ENCODE results near the gene TRAF1.

Gene TRAF1

DNA sequence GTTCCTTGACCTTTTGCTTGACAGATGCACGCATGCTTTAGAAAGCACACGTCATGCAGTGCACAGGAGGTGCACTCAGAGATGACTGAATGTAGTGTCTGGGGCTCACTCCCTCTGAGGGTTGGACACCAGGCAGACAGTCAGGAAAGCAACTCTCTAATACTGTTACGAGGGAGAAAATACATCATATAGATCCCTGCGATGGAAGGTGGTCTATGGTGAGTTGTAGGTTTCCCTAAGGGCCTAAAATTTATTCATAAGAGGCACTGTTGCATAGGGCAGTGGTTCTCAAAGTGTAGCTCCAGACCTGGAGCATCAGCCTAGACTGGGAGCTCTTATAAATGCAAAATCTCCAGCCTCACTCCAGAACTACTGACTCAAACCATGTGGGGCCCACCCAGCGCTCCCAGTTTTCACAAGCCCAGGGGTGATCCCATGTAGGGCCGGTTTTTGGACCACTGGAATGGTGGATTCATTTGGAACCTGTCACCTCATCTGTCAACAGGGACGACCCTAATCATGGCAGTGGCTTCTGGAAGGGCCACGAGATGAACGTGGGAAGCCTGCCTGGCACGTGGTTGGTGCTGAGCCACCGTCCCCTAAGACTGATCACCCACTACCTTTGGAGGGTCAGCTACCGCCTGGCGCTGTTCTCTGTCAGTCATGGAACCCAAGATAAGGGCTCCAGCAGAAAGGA lies 32.8 kb downstream of the TRAF1 start:
- H3K4me3 ChIP-seq (replicated peaks in 1 of 2; ENCODE audit: low read depth in 2 of 2, low read length in 2 of 2), result no peak overlapping the region
- no peak for DNase-seq (ENCODE audit: low read depth in 2 of 2)
- TF ChIP-seq, protein P1, sequence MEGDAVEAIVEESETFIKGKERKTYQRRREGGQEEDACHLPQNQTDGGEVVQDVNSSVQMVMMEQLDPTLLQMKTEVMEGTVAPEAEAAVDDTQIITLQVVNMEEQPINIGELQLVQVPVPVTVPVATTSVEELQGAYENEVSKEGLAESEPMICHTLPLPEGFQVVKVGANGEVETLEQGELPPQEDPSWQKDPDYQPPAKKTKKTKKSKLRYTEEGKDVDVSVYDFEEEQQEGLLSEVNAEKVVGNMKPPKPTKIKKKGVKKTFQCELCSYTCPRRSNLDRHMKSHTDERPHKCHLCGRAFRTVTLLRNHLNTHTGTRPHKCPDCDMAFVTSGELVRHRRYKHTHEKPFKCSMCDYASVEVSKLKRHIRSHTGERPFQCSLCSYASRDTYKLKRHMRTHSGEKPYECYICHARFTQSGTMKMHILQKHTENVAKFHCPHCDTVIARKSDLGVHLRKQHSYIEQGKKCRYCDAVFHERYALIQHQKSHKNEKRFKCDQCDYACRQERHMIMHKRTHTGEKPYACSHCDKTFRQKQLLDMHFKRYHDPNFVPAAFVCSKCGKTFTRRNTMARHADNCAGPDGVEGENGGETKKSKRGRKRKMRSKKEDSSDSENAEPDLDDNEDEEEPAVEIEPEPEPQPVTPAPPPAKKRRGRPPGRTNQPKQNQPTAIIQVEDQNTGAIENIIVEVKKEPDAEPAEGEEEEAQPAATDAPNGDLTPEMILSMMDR (IDR thresholded peaks at IDR 0.05; ENCODE audit: low read depth, low read length), result no peak

DNA sequence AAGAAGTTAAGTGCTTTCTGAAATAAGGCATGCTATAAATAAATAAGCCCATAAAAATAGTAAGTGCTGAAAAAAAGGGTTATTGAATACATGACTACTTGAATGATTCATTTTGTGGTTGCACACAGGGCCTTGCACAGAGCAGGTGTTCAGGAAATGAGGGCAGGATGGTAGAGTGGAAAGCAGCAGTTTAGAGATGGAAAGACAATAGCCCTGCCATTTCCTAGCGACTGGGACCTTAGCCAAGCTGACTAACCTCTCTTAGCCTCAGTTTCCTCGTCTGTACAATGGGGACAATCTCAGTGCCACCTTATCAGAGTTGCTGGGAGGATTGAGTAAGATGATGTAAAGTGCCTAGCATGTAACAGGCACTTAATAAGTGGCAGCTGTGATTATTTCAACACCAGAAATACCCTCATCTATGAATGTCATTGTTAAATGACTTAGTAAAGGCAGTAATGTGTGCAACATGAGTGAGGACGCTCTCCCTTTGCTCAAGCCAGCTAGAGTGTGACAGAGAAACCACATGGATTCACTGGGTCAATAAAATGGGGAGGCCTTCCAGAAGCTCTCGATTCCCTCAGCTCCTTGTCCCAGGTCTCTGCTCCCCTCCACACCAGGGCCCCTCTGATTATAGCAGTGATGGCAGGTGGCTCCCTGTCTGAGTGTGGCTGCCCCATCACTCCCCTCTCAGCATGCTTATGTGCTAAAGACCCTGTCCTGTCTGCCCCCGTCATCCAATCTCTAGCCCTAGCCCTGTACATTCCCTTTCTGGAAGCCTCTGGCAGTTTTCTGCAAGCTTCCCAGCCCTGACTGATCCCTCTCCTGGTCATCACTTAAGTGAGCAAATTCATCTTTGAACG lies 33.6 kb downstream of the TRAF1 start:
- TF ChIP-seq, protein P1 (IDR thresholded peaks at IDR 0.05; ENCODE audit: low read depth, low read length), result no peak
- DNase-seq (ENCODE audit: low read depth in 2 of 2), result peak; percentile 34 to 94
- H3K4me3 ChIP-seq (replicated peaks in 1 of 2; ENCODE audit: low read depth in 2 of 2, low read length in 2 of 2), result no peak overlapping the region

DNA sequence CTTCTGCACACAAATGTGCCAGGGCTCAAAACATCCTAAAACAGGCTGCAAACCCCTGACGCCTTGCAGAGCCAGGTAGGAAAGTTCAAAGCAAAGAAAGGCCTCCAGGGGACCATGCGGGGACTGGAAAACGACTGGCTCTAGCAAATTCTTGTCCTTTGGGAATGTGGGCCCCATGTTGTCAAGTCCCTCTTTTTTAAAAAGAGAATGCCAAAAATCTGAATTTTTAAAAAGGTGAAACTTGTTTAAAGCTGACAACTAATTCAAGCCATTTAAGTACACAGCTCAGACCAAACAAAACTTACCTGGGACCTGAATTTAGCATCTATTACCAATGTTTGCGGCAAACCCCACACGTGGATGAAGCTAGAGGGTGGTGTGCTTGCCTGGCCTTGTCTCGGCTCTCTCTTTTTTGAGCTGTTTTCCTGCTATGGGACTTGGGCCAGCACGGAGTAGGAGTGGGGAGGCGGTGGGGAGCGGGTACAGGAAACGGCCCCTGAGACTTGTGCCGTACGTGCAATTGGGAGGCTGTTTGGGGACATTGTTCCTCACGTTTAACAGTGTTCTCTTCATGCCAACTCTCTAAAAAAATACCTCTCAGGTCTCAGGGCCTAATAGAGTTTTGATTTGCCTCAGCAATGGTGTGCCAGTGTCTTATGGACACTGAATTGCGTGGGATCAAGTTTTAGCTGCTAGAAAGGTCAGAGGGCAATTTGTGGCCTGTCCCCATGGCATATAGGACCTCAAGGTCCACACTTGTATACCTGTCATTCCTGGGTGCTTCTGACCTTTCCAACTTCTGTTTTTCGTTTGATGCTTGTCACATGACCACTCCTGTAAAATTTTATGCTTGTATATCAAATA lies 34.5 kb downstream of the TRAF1 start:
- TF ChIP-seq, protein P1 (IDR thresholded peaks at IDR 0.05; ENCODE audit: low read depth, low read length), result no peak
- no peak overlapping the region for H3K4me3 ChIP-seq (replicated peaks in 1 of 2; ENCODE audit: low read depth in 2 of 2, low read length in 2 of 2)
- no peak for DNase-seq (ENCODE audit: low read depth in 2 of 2)

DNA sequence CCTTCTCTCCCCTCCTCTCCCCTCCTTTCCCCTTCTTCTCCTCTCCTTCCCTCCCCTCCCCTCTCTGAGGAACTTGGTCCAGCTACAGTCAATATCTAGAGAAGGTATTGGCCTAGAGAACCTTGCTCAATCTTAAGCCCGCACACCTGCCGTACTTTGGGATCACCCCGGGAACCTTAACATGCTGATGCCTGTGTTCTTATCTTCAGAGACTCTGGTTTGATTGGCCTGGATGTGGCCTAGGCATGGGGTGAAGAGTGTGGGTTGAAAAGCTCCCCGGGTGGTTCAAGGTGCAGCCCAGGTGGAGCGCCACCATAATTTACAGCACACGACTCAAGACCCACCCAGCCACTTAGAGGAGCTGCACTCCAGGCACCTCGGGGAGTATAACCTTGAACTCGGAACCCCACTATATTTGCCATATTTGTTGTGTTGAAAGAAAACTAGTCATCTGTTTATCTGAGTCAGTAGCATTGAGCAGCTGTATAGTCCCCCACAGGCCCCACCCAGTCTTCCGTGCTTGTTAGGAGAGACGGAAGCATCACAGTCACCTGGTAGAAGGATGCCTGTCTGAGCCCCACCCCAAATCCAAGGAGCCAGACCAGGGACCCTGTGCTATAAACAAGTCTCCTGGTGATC lies 35.2 kb downstream of the TRAF1 start:
- TF ChIP-seq, protein P1 (IDR thresholded peaks at IDR 0.05; ENCODE audit: low read depth, low read length), result no peak
- DNase-seq (ENCODE audit: low read depth in 2 of 2), result no peak
- no peak overlapping the region for H3K4me3 ChIP-seq (replicated peaks in 1 of 2; ENCODE audit: low read depth in 2 of 2, low read length in 2 of 2)

DNA sequence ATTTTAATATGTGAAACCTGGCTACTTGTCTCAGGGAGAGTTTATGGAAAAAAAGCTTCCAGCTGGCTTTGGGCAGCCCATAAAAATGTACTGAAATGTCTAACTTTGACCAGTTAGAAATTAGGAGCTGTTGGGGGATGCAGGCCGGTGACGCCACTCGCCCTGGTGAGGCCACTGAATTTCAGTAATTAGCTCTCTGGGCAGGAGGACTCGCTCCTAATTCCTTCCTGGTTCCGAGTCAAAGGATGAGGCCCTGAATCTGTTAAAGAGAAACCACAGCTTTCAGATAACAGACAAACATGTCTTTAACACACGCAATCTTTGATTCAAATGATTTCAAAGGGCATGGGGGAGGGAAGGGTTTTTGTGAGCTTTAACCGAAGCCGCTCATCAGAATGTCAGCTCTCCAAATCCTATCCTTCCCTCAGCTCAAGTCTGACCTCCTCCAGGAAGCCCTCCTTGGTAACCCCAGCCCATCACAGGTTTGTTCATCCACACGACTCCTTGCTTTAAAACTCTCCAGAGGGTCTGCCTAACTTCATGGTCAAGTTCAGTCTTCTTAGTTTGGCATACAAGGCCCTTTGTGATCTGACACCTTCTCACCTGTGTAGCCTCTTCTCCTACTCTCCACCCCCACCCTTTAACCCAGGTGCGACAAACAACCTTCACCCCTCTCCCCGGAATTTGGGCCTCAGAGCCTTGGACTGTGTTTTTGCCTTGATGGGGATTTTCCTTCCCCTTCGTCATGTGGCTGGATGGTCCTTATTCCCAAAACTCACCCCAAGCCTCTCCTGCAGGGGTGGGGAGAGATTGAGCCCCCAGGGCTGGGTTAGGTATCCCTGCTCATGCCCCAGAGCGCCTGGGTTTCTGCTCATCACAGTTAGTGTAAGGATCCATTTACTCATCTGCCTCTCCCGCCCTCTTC lies 36.0 kb downstream of the TRAF1 start:
- TF ChIP-seq, protein P1 (IDR thresholded peaks at IDR 0.05; ENCODE audit: low read depth, low read length), result no peak
- peak in 1 of 2 donors; percentile 18 for DNase-seq (ENCODE audit: low read depth in 2 of 2)
- no peak overlapping the region for H3K4me3 ChIP-seq (replicated peaks in 1 of 2; ENCODE audit: low read depth in 2 of 2, low read length in 2 of 2)
